Activated T-cell treated with anti-CD3 and anti-CD28 coated beads for 48 hours (primary cell): Measurements from ENCODE around the gene SFXN5.

Source experiments
- DNase-seq: peaks from one replicate; pipeline ENCODE4 v3.0.0-alpha.2; 2020; ENCODE audit warnings: low read depth

SFXN5 gene

GRCh38 chr2:73043929-73044832 is 27.3 kb downstream of the SFXN5 start:
- no peak for DNase-seq

- DNase-seq: no peak
Measured at GRCh38 chr2:73043276-73043675, 28.2 kb downstream of the SFXN5 start.

GRCh38 chr2:73037947-73038585 is 33.4 kb downstream of the SFXN5 start:
- DNase-seq: no peak

- DNase-seq: no peak
Measured at GRCh38 chr2:73036766-73037165, 34.7 kb downstream of the SFXN5 start.

GRCh38 chr2:73035899-73036711 is 35.4 kb downstream of the SFXN5 start:
- no peak for DNase-seq

GRCh38 chr2:73034661-73035375 is 36.7 kb downstream of the SFXN5 start:
- no peak for DNase-seq

- no peak for DNase-seq
Measured at GRCh38 chr2:73033766-73034381, 37.6 kb downstream of the SFXN5 start.

GRCh38 chr2:73033142-73033765 is 38.3 kb downstream of the SFXN5 start:
- no peak for DNase-seq

- DNase-seq: no peak
Measured at GRCh38 chr2:73032702-73033097, 38.8 kb downstream of the SFXN5 start.

- DNase-seq: no peak
Measured at GRCh38 chr2:73031725-73032701, 39.5 kb downstream of the SFXN5 start.

- DNase-seq: no peak
Measured at GRCh38 chr2:73031095-73031678, 40.3 kb downstream of the SFXN5 start.

- DNase-seq: no peak
Measured at GRCh38 chr2:73028841-73029240, 42.7 kb downstream of the SFXN5 start.

GRCh38 chr2:73027340-73027739 is 44.2 kb downstream of the SFXN5 start:
- DNase-seq: no peak

- no peak for DNase-seq
Measured at GRCh38 chr2:73023497-73023896, 48.0 kb downstream of the SFXN5 start.

- DNase-seq: no peak
Measured at GRCh38 chr2:73022024-73022568, 49.4 kb downstream of the SFXN5 start.

- no peak for DNase-seq
Measured at GRCh38 chr2:73021371-73022010, 50.0 kb downstream of the SFXN5 start.

- DNase-seq: no peak
Measured at GRCh38 chr2:73020657-73021370, 50.7 kb downstream of the SFXN5 start.

GRCh38 chr2:73020306-73020656 is 51.2 kb downstream of the SFXN5 start:
- no peak for DNase-seq
